ENCODE data around the gene LENEP. TPM values are rescaled to one million over a fixed set of nuclear protein-coding genes. Genes with fewer than 3 reads are reported as not detected.

Gene LENEP
- total RNA-seq, 2 experiments from 2014 or later, result 0.79 to 0.80 TPM

DNA sequence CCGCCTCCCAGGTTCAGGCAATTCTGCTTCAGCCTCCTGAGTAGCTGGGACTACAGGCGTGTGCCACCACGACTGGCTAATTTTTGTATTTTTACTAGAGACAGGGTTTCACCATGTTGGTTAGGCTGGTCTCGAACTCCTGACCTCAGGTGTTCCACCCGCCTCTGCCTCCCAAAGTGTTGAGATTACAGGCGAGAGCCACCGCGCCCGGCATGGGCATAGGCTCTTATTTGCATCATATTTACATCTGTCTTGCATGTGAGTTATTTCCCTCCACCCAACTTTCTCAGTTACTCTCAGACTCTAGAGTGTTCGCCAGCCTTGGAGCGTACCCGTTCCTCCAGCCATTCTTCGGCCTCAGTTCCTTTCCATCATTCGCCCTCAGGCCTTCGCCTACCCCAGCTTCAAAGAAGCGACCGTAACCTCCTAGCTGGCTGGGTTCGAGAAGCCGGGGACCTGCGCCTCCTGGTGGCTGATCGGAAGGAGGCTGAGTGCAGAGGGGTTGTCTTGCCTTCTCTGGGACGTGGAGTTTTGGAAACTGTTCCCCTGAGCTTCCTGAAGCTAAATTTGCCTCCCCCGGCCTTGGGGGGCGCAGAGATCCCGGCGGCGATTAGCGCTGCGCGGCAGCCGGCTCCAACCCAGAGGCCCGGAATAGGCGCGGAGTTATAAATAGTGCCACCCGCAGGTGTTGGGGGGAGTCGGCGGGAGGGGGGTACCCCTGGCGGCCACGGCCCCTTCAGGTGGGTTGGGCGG lies 5.6 kb downstream of the LENEP start:
- CTCF ChIA-PET, result interaction anchor here (0.6 to 8.6 kb wide), 32 partner anchors 10 to 439 kb away, joined by 3 to 86 read pairs (median 4); partner anchors contain the start of genes CKS1B, FLAD1, PBXIP1 and PMVK
- peaks cover 4% of the 10 kb centered on the region for H3K36me3 Mint-ChIP-seq (ENCODE audit: low read depth)
- POLR2A ChIA-PET, result interaction anchor here (0.6 to 1.4 kb wide), 5 partner anchors 19 to 63 kb away, joined by 3 to 7 read pairs (median 3); partner anchors contain the start of genes PMVK and SHC1
- intact Hi-C loops (cut with DNase I, micrococcal nuclease), result loop anchor here (1.0 to 2.0 kb wide), 7 partner anchors 16 to 440 kb away; partner anchors contain the start of genes FLAD1 (in 2 of the 2), CKS1B (in 1 of the 2), PBXIP1 (in 1 of the 2) and PYGO2 (in 1 of the 2)
- no peaks in the 10 kb centered on the region for H3K9me3 Mint-ChIP-seq (ENCODE audit: low read depth)
- peak overlapping the region; percentile 88 for H3K27ac Mint-ChIP-seq
- H3K27me3 Mint-ChIP-seq, result no peaks in the 10 kb centered on the region
- peak; percentile 7 for ATAC-seq
- DNase-seq, result peak; percentile 88
- peak overlapping the region; percentile 96 for H3K4me3 Mint-ChIP-seq
- peaks cover 34% of the 10 kb centered on the region for H3K4me1 Mint-ChIP-seq

DNA sequence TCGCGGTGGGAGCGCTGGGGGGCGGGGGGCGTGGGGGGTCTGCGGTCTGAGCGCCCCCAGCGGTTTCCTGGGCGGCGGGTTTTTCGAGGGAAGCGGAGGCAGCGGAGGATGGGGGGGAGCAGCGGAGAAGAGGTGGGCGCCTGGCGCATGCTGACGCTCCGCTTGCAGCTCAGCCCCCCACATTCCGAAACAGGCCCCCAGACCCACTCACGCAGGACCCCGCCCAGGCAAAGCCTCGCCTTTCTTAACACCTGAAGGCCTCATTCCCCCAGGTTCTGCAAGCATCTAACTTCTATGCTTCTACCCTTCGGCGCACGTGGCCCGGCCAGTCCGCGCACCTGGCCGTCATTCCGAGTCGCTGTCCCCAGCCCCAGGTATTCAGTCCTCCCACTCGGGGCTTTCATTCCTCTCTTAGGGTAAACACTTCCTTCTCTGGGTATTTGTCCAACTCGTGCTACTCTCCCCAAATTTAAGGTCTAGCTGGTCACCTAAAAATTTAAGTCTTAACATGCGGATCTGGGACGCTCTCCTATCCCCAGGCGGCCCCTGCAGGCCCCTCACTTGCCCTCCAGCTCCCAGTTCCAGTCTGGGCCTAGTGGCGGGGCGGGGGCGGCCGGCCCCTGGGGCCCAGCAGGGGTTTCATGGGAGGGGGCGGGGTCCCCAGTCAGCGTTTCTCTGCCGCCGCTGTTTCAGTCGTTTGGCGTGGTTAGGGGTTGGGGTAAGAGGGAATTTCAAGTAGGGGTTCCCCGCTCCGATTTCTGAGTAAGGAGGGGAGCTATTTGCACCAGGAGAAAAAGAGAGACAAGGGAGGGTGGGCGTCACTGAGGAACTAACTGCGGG lies 6.4 kb downstream of the LENEP start:
- intact Hi-C loops (cut with DNase I, micrococcal nuclease), result loop anchor here (1.0 to 10.0 kb wide), 15 partner anchors 16 to 1505 kb away; partner anchors contain the start of genes FLAD1 (in 2 of the 2), ADAM15 (in 1 of the 2), ASH1L (in 1 of the 2) and ATP8B2 (in 1 of the 2)
- no peaks in the 10 kb centered on the region for H3K9me3 Mint-ChIP-seq (ENCODE audit: low read depth)
- DNase-seq (peak; percentile 87), ATAC-seq (peak; percentile 2)
- peaks cover 40% of the 10 kb centered on the region for H3K4me1 Mint-ChIP-seq
- POLR2A ChIA-PET, result interaction anchor here (0.6 to 1.4 kb wide), 6 partner anchors 16 to 63 kb away, joined by 3 to 10 read pairs (median 5); partner anchors contain the start of genes FLAD1, PMVK and SHC1
- peak overlapping the region; percentile 92 for H3K27ac Mint-ChIP-seq
- no peaks in the 10 kb centered on the region for H3K27me3 Mint-ChIP-seq
- H3K36me3 Mint-ChIP-seq (ENCODE audit: low read depth), result peaks cover 9% of the 10 kb centered on the region
- peak overlapping the region; percentile 96 for H3K4me3 Mint-ChIP-seq
- CTCF ChIA-PET, result interaction anchor here (0.6 to 8.6 kb wide), 28 partner anchors 8 to 440 kb away, joined by 3 to 86 read pairs (median 4); partner anchors contain the start of genes CKS1B, FLAD1, PBXIP1 and PMVK

DNA sequence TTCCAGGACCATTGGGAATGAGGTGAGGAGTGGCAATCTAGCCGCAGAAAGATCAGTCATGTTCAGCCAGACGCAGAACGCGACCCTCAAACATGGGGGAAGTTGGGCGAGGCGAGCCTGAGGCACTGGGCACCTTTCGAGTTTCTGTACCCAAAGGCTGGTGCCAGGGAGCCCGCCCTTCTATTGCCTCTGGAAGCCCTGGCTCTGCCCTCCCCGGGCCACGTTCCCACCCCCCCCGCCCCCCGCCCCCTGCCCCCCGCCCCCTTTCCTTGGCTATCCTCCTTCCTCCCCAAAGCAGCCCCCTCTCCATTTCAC lies 7.0 kb downstream of the LENEP start:
- Mint-ChIP-seq H3K4me3 (peak overlapping the region; percentile 96), H3K36me3 (ENCODE audit: low read depth) (peaks cover 9% of the 10 kb centered on the region), H3K27ac (peak overlapping the region; percentile 92), H3K4me1 (peaks cover 44% of the 10 kb centered on the region), H3K27me3 (no peaks in the 10 kb centered on the region), H3K9me3 (ENCODE audit: low read depth) (no peaks in the 10 kb centered on the region)
- no peak for ATAC-seq
- DNase-seq, result peak; percentile 71
- CTCF ChIA-PET, result interaction anchor here (1.1 to 8.6 kb wide), 10 partner anchors 15 to 61 kb away, joined by 3 to 86 read pairs (median 14); partner anchors contain the start of genes CKS1B, FLAD1, PBXIP1 and SHC1
- intact Hi-C loops (cut with DNase I, micrococcal nuclease), result loop anchor here (2.0 to 10.0 kb wide), 8 partner anchors 52 to 1504 kb away; partner anchors contain the start of genes ADAM15 (in 1 of the 2), ASH1L (in 1 of the 2), ATP8B2 (in 1 of the 2) and KRTCAP2 (in 1 of the 2)
- POLR2A ChIA-PET, result interaction anchor here (1.0 to 1.2 kb wide), 2 partner anchors 17 to 25 kb away, joined by 5 to 10 read pairs; partner anchors contain the start of gene FLAD1

DNA sequence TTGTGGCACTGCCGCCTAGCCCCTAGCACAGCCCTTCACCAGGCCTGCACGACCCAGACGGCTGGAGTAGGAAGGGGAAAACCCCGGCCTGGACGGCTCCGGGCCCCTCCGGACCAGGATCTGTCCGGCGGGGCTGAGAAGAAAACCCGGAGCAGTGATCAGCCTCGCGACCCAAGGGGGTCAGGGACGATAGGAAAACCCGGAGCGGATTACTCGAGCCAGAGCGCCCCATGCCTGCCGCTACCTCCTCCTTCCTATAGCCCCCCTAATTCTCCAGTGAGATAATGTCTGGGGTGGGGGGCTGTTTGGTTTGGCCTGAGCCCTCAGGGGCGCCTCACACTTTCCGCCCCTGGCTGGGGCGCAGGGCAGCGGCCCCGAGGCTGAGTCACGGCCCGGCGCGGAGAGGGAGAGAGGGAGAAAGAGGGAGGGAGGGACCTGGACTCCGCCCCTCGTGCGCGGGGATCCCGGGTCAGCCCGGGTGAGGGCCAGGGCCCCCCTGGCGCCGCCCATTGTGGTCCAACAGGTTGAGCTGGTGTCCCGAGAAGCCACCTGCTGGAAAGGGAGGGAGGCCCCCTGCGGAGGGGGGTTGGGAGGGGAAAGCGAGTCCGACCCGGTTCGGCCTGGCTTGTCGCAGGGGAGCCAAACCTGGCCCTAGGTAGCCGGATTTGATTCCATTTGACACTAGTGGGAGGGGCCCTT lies 7.5 kb downstream of the LENEP start:
- peak overlapping the region; percentile 79 for H3K27ac Mint-ChIP-seq
- H3K9me3 Mint-ChIP-seq (ENCODE audit: low read depth), result no peaks in the 10 kb centered on the region
- intact Hi-C loops (cut with DNase I, micrococcal nuclease), result loop anchor here (1.0 to 10.0 kb wide), 12 partner anchors 50 to 1504 kb away; partner anchors contain the start of genes ADAM15 (in 2 of the 2), ASH1L (in 1 of the 2), ATP8B2 (in 1 of the 2) and KRTCAP2 (in 1 of the 2)
- H3K27me3 Mint-ChIP-seq, result no peaks in the 10 kb centered on the region
- ATAC-seq (peak; percentile 43), DNase-seq (peak; percentile 95)
- ChIA-PET CTCF (interaction anchor here (1.5 to 8.6 kb wide), 5 partner anchors 14 to 61 kb away, joined by 4 to 86 read pairs (median 15); partner anchors contain the start of gene FLAD1), POLR2A (interaction anchor here (0.7 to 1.2 kb wide), 4 partner anchors 17 to 1105 kb away, joined by 3 to 10 read pairs (median 3); partner anchors contain the start of genes FLAD1 and SLC50A1)
- peaks cover 9% of the 10 kb centered on the region for H3K36me3 Mint-ChIP-seq (ENCODE audit: low read depth)
- H3K4me1 Mint-ChIP-seq, result peaks cover 47% of the 10 kb centered on the region
- peak overlapping the region; percentile 96 for H3K4me3 Mint-ChIP-seq

DNA sequence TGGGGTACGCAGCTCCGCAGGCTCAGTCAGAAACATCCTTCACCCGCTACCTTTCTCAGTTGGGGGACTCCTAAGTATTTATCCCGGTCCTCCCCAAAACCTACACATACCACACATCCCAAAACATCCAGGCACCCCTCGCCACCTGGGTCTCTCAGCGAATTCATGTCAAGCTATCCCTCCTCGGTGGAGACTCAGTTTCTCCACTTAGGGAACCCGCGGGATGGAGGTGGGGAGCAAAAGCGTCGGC lies 8.0 kb downstream of the LENEP start:
- peaks cover 49% of the 10 kb centered on the region for H3K4me1 Mint-ChIP-seq
- ATAC-seq, result no peak
- intact Hi-C loops (cut with DNase I, micrococcal nuclease), result loop anchor here (1.0 to 10.0 kb wide), 12 partner anchors 50 to 1503 kb away; partner anchors contain the start of genes ADAM15 (in 2 of the 2), ASH1L (in 1 of the 2), ATP8B2 (in 1 of the 2) and KRTCAP2 (in 1 of the 2)
- POLR2A ChIA-PET, result interaction anchor here (0.7 to 0.9 kb wide), 3 partner anchors 83 to 1105 kb away, joined by 3 read pairs; partner anchors contain the start of gene SLC50A1
- H3K4me3 Mint-ChIP-seq, result peak overlapping the region; percentile 96
- CTCF ChIA-PET, result interaction anchor here (2.8 to 8.0 kb wide), 2 partner anchors 14 to 41 kb away, joined by 15 to 86 read pairs; no protein-coding TSS in a partner anchor
- H3K36me3 Mint-ChIP-seq (ENCODE audit: low read depth), result peaks cover 9% of the 10 kb centered on the region
- no peaks in the 10 kb centered on the region for H3K9me3 Mint-ChIP-seq (ENCODE audit: low read depth)
- H3K27ac Mint-ChIP-seq, result peak overlapping the region; percentile 79
- no peak for DNase-seq
- H3K27me3 Mint-ChIP-seq, result no peaks in the 10 kb centered on the region

DNA sequence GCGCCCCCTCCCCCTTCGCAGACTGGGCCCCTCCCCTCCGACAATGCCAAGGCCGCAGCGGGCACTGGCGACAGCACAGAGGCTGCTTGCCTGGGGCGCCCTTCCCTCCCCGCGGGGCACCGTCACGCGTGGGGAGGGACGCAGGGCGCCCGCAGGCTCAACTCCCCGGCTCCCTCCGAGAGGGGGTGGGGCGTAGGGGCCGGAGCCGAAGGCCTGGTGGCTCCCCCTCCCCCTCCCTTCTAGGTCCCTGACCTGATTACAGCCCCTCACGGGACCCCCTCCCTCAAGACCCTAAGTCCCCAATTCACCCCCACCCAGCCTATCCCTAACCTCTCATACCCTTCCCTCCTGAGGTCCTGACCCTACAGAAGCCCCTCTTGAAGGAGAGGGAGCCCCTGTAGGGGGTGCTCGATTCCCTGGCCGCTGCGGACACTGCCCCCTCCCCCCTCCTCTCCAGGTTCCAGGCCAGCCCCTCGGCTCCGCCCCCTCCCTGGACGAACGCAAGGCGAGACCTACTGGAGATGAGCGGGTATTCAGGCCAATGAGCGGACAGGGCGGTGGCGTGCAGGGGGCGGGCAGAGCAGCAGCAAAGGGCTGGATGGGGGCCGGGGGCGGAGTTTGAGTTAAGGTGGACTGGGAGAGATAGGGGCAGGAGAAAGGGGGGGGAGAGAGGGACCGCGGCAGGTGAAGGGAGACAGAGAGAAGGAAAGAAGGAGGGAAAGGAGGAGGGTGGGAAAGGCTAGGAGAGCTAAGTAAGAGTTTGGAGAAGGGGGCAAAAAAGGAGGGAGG lies 8.5 kb downstream of the LENEP start:
- Mint-ChIP-seq H3K27ac (peak overlapping the region; percentile 94), H3K27me3 (no peaks in the 10 kb centered on the region), H3K36me3 (ENCODE audit: low read depth) (peaks cover 9% of the 10 kb centered on the region), H3K4me1 (peaks cover 54% of the 10 kb centered on the region), H3K9me3 (ENCODE audit: low read depth) (no peaks in the 10 kb centered on the region), H3K4me3 (peak overlapping the region; percentile 96)
- ChIA-PET CTCF (interaction anchor here (8.0 kb wide), 1 partner anchor 13 kb away, joined by 86 read pairs; no protein-coding TSS in a partner anchor), POLR2A (interaction anchor here (0.6 to 0.9 kb wide), 3 partner anchors 45 to 134 kb away, joined by 3 read pairs; partner anchors contain the start of gene SLC50A1)
- DNase-seq, result peak; percentile 100
- intact Hi-C loops (cut with DNase I, micrococcal nuclease), result loop anchor here (1.0 to 10.0 kb wide), 19 partner anchors 15 to 1503 kb away; partner anchors contain the start of genes ADAM15 (in 2 of the 2), ADAR (in 1 of the 2), ASH1L (in 1 of the 2) and ATP8B2 (in 1 of the 2)
- ATAC-seq, result peak; percentile 67

DNA sequence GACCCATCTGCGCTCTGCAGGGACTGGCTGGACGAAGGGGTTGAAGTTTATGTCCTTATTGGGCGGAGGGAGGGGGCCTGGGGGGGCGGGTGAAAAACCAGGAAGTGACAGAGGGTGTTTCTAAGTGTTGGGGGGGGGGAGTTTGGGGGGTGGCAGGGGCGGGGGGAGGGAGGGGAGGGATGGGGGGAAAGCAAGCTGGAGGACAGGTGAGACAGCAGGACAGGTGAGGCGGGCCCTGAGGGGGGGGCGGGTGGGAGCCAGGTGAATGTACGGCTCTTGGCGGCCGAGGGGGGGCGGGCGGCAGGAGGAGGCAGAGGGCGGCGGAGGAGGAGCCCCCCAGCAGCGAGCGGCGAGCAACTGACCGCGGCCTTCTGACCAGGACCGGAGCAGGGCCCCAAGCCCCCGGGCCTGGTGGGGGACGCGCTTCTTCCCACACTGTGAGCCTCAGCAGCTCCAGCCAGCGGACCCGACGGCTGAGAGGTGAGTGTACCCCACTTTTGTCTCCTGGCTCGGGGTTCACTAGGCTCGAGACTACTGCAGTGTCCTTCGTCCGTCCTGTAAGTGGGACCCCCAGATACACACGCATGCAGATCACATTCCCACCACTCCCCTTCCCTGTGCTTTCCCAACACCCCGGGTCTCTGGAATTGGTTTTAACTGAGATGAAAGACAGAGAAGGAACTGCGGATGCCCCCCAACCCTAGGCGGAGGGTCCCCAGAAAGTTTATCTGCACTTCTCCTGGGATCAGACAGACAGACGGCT lies 9.3 kb downstream of the LENEP start, which contains the start of gene ZBTB7B:
Gene ZBTB7B, plus strand, starts transcription at position 339 of the 763 bp plus-strand sequence. CDS start 11,859 bp downstream, outside the sequence.
- Mint-ChIP-seq H3K4me3 (peak within 1 kb of the TSS; percentile 96), H3K36me3 (ENCODE audit: low read depth) (peaks cover 9% of the 10 kb centered on the region), H3K9me3 (ENCODE audit: low read depth) (no peaks in the 10 kb centered on the region), H3K27ac (peak within 1 kb of the TSS; percentile 96), H3K4me1 (peaks cover 55% of the 10 kb centered on the region), H3K27me3 (no peaks in the 10 kb centered on the region)
- DNase-seq (peak; percentile 42), ATAC-seq (no peak)
- ChIA-PET CTCF (interaction anchor here (1.5 to 8.0 kb wide), 2 partner anchors 12 to 49 kb away, joined by 3 to 86 read pairs; partner anchors contain the start of gene ADAM15), POLR2A (interaction anchor here (0.6 to 1.3 kb wide), 2 partner anchors 28 to 46 kb away, joined by 3 read pairs; partner anchors contain the start of gene CKS1B)
- intact Hi-C loops (cut with DNase I, micrococcal nuclease), result loop anchor here (1.0 to 10.0 kb wide), 13 partner anchors 15 to 1502 kb away; partner anchors contain the start of genes ADAM15 (in 1 of the 2), ADAR (in 1 of the 2), ASH1L (in 1 of the 2) and CKS1B (in 1 of the 2)

DNA sequence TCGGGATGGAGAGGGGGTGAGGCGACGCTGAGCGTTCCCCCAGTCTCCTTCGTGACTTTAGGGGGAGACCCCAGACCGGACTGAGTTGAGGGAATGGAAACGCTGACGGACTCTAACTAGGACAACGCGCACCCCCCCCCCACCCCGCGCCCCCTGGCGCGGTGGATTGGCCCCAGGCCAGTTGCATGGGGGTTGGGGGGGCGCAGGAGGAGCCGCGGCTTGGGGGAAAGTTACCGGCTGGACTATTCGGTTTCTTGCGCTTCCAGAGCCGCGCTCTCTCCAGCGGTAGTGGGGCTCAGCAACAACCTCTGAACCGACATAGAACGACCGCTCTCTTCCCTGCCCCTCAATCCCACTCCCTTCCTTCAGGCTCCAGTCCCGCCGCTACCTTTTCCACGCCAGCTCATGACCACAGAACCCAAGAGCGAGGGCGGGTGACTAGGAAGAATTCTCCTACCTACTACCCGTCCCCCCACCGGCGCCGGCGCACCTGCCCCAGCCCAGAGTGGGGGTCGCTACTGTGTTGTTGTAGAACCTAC lies 9.9 kb downstream of the LENEP start:
- intact Hi-C loops (cut with DNase I, micrococcal nuclease), result loop anchor here (2.0 to 10.0 kb wide), 7 partner anchors 49 to 1502 kb away; partner anchors contain the start of genes ADAM15 (in 1 of the 2), ADAR (in 1 of the 2), ASH1L (in 1 of the 2) and KRTCAP2 (in 1 of the 2)
- Mint-ChIP-seq H3K27ac (peak overlapping the region; percentile 96), H3K4me1 (peaks cover 52% of the 10 kb centered on the region), H3K9me3 (ENCODE audit: low read depth) (no peaks in the 10 kb centered on the region), H3K4me3 (peak overlapping the region; percentile 96), H3K27me3 (no peaks in the 10 kb centered on the region), H3K36me3 (ENCODE audit: low read depth) (peaks cover 9% of the 10 kb centered on the region)
- peak; percentile 58 for DNase-seq
- no peak for ATAC-seq
- POLR2A ChIA-PET, result interaction anchor here (1.3 kb wide), 1 partner anchor 29 kb away, joined by 3 read pairs; the partner anchor contains the start of gene CKS1B
- CTCF ChIA-PET, result interaction anchor here (0.6 to 8.0 kb wide), 4 partner anchors 12 to 190 kb away, joined by 3 to 86 read pairs (median 3); partner anchors contain the start of gene ADAM15
